Sigmoid colon (tissue), 4 donors: ENCODE data around the gene MTMR6.

Experiments
- CTCF ChIP-seq, 4 experiments: fragments of 450-650 bp in 3 of 4; fragments of 200-600 bp in 1 of 4; IDR thresholded peaks; one replicate each; pipeline ENCODE4 v1.5.1; 2016 to 2019; ENCODE audit warnings: antibody characterized with exemption in 4 of 4, mild to moderate bottlenecking in 3 of 4, moderate library complexity in 2 of 4
- EP300 ChIP-seq, 4 donors: sonication (generic); formaldehyde crosslinking; IDR thresholded peaks; one replicate each; pipeline ENCODE4 v1.6.1; 2017; ENCODE audit warnings: antibody characterized with exemption in 4 of 4
- POLR2A ChIP-seq, 2 donors: fragments of 450-650 bp; IDR thresholded peaks; one replicate each; pipeline ENCODE4 v1.6.1; 2016; ENCODE audit warnings: antibody characterized with exemption in 2 of 2, mild to moderate bottlenecking in 2 of 2, moderate library complexity in 2 of 2
- POLR2AphosphoS5 ChIP-seq, 4 donors: sonication (generic); formaldehyde crosslinking; IDR thresholded peaks; one replicate each; pipeline ENCODE4 v1.6.1; 2017; ENCODE audit warnings: antibody characterized with exemption in 4 of 4

GRCh38 chr13:25330541-25330940 is 43.3 kb upstream of the MTMR6 start:
- TF ChIP-seq POLR2A (IDR thresholded peaks at IDR 0.05) (no peak), POLR2AphosphoS5 (IDR thresholded peaks at IDR 0.05) (no peak), CTCF (IDR thresholded peaks at IDR 0.05) (no peak), EP300 (IDR thresholded peaks at IDR 0.05) (no peak)
